ENCODE measurements around the gene CHCHD6. TPM values are rescaled to one million over a fixed set of nuclear protein-coding genes. Genes with fewer than 3 reads are reported as not detected.

The CHCHD6 gene
- polyA plus RNA-seq, 1 donor: 6.5 TPM

GRCh38 chr3:126983653-126984390, 279.8 kb downstream of the CHCHD6 start:
- DNase-seq: no peak

GRCh38 chr3:126984391-126985131, 280.5 kb downstream of the CHCHD6 start:
- no peak for DNase-seq

- no peak for DNase-seq
Measured at GRCh38 chr3:126985132-126985985, 281.3 kb downstream of the CHCHD6 start.

GRCh38 chr3:126986001-126986400, 282.0 kb downstream of the CHCHD6 start:
- DNase-seq: no peak

- DNase-seq: no peak
Measured at GRCh38 chr3:126987129-126987528, 283.1 kb downstream of the CHCHD6 start.

GRCh38 chr3:126987596-126987995, 283.6 kb downstream of the CHCHD6 start:
- DNase-seq: no peak

- DNase-seq: no peak
Measured at GRCh38 chr3:126988451-126989021, 284.5 kb downstream of the CHCHD6 start.

GRCh38 chr3:126989316-126990023, 285.4 kb downstream of the CHCHD6 start:
- no peak for DNase-seq

- DNase-seq: no peak
Measured at GRCh38 chr3:126990024-126990700, 286.1 kb downstream of the CHCHD6 start.

- no peak for DNase-seq
Measured at GRCh38 chr3:126990890-126991289, 286.9 kb downstream of the CHCHD6 start.

GRCh38 chr3:126991366-126992200, 287.5 kb downstream of the CHCHD6 start:
- DNase-seq: no peak

GRCh38 chr3:126992216-126992615, 288.2 kb downstream of the CHCHD6 start:
- no peak for DNase-seq

- no peak for DNase-seq
Measured at GRCh38 chr3:126992776-126993175, 288.7 kb downstream of the CHCHD6 start.

GRCh38 chr3:126993436-126993835, 289.4 kb downstream of the CHCHD6 start:
- DNase-seq: no peak

GRCh38 chr3:126994661-126995245, 290.7 kb downstream of the CHCHD6 start:
- DNase-seq: no peak

- no peak for DNase-seq
Measured at GRCh38 chr3:126995254-126995780, 291.3 kb downstream of the CHCHD6 start.

GRCh38 chr3:126995926-126996512, 292.0 kb downstream of the CHCHD6 start:
- no peak for DNase-seq

- no peak for DNase-seq
Measured at GRCh38 chr3:126996905-126997304, 292.9 kb downstream of the CHCHD6 start.

- no peak for DNase-seq
Measured at GRCh38 chr3:126997455-126998038, 293.5 kb downstream of the CHCHD6 start.
